Adipocyte (in vitro differentiated cells): ENCODE measurements around the gene LMOD1.

Experiments used
- DNase-seq: peaks from one replicate; pipeline ENCODE4 v3.0.0-alpha.2; 2015; ENCODE audit warnings: low read depth
- H3K27me3 ChIP-seq: replicated peaks from 2 replicates; pipeline ENCODE4 v1.7.0; 2013; ENCODE audit warnings: mild to moderate bottlenecking, low read length, moderate library complexity; ENCODE audit not compliant: control insufficient read depth, insufficient read depth
- H3K36me3 ChIP-seq: 2 replicates; pipeline ENCODE4 v1.7.0; 2013; ENCODE audit warnings: low read length, mild to moderate bottlenecking, moderate library complexity; ENCODE audit not compliant: control insufficient read depth, insufficient read depth, severe bottlenecking
- H3K4me1 ChIP-seq: 2 replicates; pipeline ENCODE4 v1.7.0; 2013; ENCODE audit warnings: mild to moderate bottlenecking, low read length, moderate library complexity; ENCODE audit not compliant: control insufficient read depth, insufficient read depth
- H3K4me3 ChIP-seq: 2 replicates; pipeline ENCODE4 v1.7.0; 2013; ENCODE audit warnings: mild to moderate bottlenecking, low read length, moderate library complexity
- H3K9ac ChIP-seq: 2 replicates; pipeline ENCODE4 v1.7.0; 2013; ENCODE audit warnings: mild to moderate bottlenecking, low read length, moderate library complexity
- H3K9me3 ChIP-seq: 2 replicates; pipeline ENCODE4 v1.7.0; 2013; ENCODE audit warnings: mild to moderate bottlenecking, low read length, moderate library complexity; ENCODE audit not compliant: control insufficient read depth

Gene LMOD1

DNA sequence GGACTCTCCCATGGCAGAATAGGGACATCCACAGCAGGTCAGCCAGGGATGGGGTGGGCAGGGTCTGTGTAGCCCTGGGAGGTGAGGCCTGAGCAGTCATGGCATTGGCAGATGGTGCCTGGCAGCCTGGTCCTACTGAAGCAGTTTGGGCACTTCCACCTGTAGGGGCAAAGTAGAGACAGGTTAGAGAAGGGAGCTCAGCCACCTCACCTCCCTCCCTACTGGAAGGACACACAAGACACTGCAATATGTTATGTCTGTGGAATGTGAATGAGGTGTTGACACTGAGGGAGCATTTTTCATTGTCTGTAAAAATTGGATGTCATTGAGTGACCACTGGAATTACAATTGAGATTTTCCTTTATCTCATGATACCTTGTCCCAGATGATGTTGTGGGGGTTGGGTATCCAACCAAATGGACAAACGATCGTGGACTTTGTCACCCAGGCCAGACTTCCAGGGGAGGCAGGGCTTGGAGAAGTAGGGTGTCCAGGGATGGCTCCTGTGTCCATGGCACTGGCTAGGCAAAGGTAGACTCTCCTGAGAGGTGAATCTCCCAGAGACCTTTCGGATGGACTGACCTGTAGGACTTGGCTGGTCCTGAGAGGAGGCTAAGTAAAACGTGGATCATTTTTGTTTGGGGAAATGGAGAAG lies 48.0 kb downstream of the LMOD1 start:
- Histone ChIP-seq H3K36me3 (peaks cover 25% of the 10 kb centered on the region), H3K4me3 (no peak overlapping the region), H3K4me1 (peaks cover 40% of the 10 kb centered on the region), H3K9me3 (no peaks in the 10 kb centered on the region), H3K9ac (no peak overlapping the region), H3K27me3 (no peaks in the 10 kb centered on the region)
- no peak for DNase-seq

DNA sequence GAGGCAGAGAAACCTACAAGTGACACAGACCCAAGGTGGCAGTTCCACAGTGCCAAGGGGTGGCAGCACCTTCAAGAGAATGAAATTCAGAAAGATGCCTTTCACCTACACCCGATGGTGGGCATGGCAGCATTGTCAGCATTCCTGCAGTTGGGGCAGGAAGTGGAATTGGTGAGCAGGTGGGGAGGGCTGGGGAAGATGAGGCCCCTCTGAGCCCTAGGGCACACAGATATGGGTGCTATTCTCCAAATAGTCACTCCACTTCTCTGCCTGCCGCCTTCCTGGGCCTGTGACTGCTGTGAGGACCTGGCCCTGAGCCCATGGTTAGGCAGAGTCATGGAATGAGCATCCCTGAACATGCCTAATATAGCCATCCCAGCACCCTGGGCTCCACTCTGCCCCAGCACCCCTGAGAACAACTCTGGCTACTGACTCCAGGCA lies 49.4 kb downstream of the LMOD1 start:
- H3K4me3 ChIP-seq = no peak overlapping the region
- H3K9ac ChIP-seq = peak overlapping the region; percentile 47
- DNase-seq = peak; percentile 50

DNA sequence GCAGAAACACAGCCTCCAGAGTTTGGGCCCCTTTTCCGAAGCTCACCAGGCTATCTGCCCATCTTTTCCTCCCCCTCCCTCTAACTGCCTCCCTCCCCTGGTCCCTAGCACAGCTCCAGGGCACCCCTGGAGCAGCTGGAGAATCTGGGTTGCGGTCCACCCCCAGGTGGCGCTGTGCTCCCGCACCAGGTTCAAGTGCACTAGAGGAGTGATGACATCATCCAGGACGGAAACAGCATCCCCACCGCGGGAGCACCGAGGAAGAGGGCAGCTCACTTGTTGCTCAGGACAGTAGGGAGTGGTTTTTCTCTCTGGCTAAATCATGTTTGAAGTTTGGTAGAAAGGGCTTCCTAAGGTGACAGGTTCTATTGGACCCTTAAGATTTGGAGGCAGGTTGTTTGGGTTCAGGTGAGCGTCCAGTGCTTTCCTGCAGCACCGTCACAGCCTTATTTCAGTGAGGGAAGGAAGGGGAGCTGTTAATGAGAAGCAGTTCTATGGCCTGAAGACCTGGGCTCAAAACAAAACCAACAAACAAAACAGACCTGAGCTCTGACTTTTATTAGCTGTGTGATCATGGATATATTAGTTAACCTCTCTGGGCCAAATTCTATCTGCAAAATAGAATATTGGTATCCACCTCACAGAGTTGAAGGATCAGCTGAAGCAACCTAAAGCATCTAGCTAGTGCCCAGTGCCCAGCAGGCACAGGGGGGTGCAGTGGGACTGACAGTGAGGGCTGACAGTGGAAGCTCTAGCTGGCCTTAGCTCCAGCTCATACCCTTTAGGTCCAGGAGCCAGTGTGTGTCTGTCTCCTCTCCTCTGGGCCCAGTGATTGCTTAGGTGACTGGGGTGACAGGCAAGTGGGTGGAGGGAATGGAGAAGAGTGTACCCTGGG lies 50.2 kb downstream of the LMOD1 start:
- Histone ChIP-seq H3K27me3 (no peaks in the 10 kb centered on the region), H3K9ac (peak overlapping the region; percentile 47), H3K4me1 (peaks cover 25% of the 10 kb centered on the region), H3K36me3 (peaks cover 27% of the 10 kb centered on the region), H3K9me3 (no peaks in the 10 kb centered on the region), H3K4me3 (no peak overlapping the region)
- DNase-seq = peak; percentile 96

More for the DNA sequence above, 49.4 kb downstream of the LMOD1 start:
- Histone ChIP-seq H3K9me3 (no peaks in the 10 kb centered on the region), H3K36me3 (peaks cover 26% of the 10 kb centered on the region), H3K4me1 (peaks cover 27% of the 10 kb centered on the region), H3K27me3 (no peaks in the 10 kb centered on the region)

DNA sequence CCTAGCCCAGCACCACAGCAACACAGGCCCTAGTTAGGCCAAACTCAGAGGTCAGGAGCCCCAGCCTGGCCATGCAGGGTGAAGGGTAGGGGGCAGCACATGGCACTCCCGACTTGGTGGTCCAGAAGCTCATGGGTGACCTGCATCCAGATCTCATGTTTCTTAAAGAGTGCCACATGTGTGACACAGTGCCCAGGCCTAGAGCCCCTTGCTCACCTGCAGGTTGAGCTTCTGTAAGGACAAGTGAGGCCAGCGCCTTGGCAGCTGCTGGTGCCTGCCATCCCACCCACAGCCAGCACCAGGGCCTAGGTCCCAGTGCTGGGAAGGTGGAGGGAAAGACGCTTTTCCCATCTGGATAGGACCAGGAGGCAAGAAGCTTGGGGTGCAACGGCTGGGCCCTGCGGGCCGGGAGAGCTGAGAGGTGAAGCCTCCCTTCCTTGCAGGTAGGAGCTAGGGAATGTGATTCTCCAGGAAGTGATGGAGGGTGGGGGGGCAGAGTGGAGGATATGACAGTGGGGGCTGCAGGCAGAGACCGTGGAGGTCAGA lies 51.2 kb downstream of the LMOD1 start:
- no peak for DNase-seq
- Histone ChIP-seq H3K4me3 (no peak overlapping the region), H3K27me3 (no peaks in the 10 kb centered on the region), H3K36me3 (peaks cover 26% of the 10 kb centered on the region), H3K9ac (no peak overlapping the region), H3K4me1 (peaks cover 23% of the 10 kb centered on the region), H3K9me3 (no peaks in the 10 kb centered on the region)

DNA sequence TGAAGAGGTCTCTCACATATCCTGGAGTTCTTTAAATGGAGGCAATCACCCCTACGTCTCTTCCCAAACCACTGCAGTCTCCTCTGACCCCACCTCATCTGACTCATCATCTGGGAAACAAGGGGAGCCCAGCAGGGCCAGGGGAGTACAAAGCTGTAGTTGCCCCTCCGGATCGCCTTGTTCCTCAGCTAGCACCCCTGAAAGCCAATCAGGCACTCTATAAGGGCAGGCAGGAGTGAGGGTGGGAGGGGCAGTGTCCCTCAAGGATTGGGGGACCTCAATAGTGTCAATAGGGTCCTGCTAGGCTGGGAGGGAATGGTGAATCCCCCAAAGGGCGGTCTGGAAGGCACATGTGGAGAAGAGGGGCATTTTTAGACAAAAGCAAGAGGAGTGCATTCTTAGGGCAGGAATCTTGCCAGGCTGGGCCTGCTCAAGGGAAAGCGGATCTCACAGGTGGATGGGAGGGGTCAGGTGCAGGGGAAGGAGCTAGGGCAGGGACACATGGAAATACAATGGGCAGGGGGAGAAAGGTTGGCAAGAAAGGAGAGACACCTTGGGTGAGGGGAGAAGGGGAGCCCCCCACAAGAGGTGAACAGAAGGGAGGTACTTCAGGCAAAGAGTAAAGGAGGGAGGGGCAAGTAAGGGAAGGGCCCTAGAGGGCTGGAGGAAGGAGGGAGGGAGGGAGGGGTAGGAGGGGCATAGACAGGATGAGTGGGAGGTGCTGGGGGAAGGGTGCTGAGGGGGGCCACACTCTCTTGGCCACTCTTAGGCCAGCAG lies 51.8 kb downstream of the LMOD1 start:
- H3K9ac ChIP-seq = no peak overlapping the region
- H3K36me3 ChIP-seq = peaks cover 19% of the 10 kb centered on the region
- DNase-seq = no peak
- H3K4me1 ChIP-seq = peaks cover 23% of the 10 kb centered on the region
- no peak overlapping the region for H3K4me3 ChIP-seq
- no peaks in the 10 kb centered on the region for H3K9me3 ChIP-seq
- no peaks in the 10 kb centered on the region for H3K27me3 ChIP-seq

DNA sequence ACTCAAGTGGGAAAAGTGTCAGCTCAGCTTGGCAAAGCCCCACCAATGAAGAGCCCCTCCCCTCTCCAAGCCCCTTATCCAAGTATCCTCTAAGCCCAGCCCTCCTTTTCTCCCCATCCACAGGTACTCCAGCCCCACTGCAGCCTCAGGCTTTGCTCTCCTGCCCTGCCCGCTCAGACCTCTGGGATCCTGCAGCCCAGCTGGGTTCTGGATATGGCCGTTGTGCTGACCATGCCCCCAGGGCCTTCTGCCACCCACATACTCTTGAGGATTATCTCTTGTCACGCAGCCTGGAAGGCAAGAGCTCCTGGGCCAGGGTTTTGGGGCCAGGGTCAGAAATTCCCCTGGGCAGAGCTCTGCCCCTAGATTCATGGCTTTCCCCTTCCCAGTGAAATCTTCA lies 52.9 kb downstream of the LMOD1 start:
- Histone ChIP-seq H3K36me3 (peaks cover 10% of the 10 kb centered on the region), H3K4me1 (peaks cover 26% of the 10 kb centered on the region), H3K27me3 (no peaks in the 10 kb centered on the region), H3K9me3 (no peaks in the 10 kb centered on the region), H3K4me3 (no peak overlapping the region), H3K9ac (peak overlapping the region; percentile 20)
- DNase-seq = peak; percentile 48

DNA sequence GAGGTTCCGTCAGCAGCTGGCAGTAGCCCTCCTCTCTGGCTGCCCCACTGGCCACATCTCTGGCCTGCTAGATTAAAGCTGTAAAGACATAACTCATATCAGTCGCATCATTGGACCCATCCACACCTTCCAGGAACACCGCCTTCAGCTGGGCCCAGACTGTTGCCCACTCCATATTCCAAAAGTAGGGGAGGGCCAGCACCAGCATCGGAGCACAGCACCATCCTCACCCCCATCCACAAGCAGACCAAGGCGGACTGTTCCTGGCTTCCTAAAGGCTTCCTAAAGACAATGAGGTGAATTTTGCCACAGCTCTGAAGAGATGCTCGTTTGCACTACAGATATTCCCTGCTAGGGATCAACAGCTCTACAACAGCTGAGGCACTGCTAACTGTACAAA lies 54.1 kb downstream of the LMOD1 start:
- H3K9me3 ChIP-seq = no peaks in the 10 kb centered on the region
- no peak overlapping the region for H3K9ac ChIP-seq
- H3K4me3 ChIP-seq = no peak overlapping the region
- H3K36me3 ChIP-seq = peaks cover 2% of the 10 kb centered on the region
- peaks cover 30% of the 10 kb centered on the region for H3K4me1 ChIP-seq
- H3K27me3 ChIP-seq = no peaks in the 10 kb centered on the region
- DNase-seq = no peak

DNA sequence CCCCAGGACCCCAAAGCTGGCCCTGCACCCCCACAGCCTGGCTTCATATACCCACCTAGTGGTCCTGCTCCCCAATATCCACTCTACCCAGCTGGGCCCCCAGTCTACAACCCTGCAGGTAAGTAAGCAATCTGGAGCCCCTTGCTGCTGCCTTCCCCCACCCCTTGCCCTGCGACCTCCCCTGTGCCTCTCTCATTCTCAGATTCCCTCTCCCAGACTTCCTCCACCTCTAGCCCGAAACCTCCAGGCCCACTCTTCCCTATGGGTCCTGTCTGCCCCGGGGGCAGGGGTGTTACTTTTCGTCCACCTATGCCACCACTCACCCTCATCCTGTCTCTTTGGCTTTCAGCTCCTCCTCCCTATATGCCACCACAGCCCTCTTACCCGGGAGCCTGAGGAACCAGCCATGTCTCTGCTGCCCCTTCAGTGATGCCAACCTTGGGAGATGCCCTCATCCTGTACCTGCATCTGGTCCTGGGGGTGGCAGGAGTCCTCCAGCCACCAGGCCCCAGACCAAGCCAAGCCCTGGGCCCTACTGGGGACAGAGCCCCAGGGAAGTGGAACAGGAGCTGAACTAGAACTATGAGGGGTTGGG lies 54.8 kb downstream of the LMOD1 start:
- no peaks in the 10 kb centered on the region for H3K9me3 ChIP-seq
- H3K36me3 ChIP-seq = peaks cover 2% of the 10 kb centered on the region
- no peak for DNase-seq
- no peak overlapping the region for H3K4me3 ChIP-seq
- no peaks in the 10 kb centered on the region for H3K27me3 ChIP-seq
- H3K4me1 ChIP-seq = peaks cover 23% of the 10 kb centered on the region
- H3K9ac ChIP-seq = no peak overlapping the region

DNA sequence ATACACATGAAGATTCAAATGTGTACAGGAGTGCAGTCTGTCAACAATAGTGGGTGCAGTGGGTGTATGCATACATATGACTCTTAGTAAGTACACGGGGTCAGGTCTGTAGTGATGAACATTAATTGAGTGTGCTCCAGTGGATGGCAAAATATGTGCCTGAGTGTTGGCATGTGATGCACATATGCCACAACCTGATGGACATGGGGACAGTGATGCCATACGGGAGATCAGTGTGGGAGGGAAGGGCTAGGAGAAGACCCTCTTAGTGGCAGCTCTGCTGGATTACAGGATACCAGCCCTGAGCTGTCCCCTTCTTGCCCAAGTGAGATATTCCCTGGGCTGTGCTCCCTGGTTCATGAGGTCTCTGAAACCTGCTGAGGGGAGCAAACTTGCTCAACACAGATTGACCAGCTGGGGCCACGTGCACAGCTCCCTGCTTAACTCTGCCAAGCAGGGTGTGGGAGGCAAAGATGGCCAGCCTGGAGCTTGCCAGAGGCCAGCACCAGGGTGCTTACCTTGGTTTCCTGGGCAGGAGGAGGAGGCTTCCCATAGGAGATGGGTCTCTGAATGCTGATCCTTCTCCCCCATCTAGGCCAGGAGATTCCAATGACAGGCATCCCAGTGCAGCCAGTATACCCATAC lies 55.4 kb downstream of the LMOD1 start:
- DNase-seq = no peak
- Histone ChIP-seq H3K4me3 (no peak overlapping the region), H3K27me3 (no peaks in the 10 kb centered on the region)

DNA sequence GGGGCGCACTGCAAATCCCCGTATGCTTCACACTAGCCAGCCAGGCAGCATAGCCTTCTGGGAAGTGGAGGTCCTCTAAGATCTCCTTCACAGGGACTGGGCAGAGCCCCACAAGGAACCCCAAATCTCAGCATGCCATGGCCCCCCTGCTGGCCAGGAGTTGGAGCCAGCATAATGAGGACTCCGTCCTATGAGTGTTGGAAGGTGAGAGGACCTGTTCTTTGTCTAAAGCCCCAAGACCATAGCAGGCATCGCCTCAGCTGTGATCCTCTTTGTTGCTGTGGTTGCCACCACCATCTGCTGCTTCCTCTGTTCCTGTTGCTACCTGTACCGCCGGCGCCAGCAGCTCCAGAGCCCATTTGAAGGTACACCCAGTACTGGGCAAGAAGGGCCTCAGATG lies 56.1 kb downstream of the LMOD1 start:
- Histone ChIP-seq H3K27me3 (no peaks in the 10 kb centered on the region), H3K36me3 (peaks cover 2% of the 10 kb centered on the region), H3K4me3 (peak overlapping the region; percentile 85), H3K4me1 (peaks cover 28% of the 10 kb centered on the region), H3K9ac (no peak overlapping the region), H3K9me3 (no peaks in the 10 kb centered on the region)
- no peak for DNase-seq

More for the DNA sequence above, 55.4 kb downstream of the LMOD1 start:
- peaks cover 21% of the 10 kb centered on the region for H3K4me1 ChIP-seq
- H3K9me3 ChIP-seq = no peaks in the 10 kb centered on the region
- H3K36me3 ChIP-seq = peaks cover 2% of the 10 kb centered on the region
- no peak overlapping the region for H3K9ac ChIP-seq
